GM19099 (cell line): ENCODE data around the gene KCNT1.

Source experiments
- POLR2A ChIP-seq: IDR thresholded peaks from 3 replicates; pipeline ENCODE4 v1.6.1; 2011; ENCODE audit warnings: low read depth; ENCODE audit not compliant: insufficient read length; ENCODE audit errors: extremely low read depth

KCNT1 gene

DNA sequence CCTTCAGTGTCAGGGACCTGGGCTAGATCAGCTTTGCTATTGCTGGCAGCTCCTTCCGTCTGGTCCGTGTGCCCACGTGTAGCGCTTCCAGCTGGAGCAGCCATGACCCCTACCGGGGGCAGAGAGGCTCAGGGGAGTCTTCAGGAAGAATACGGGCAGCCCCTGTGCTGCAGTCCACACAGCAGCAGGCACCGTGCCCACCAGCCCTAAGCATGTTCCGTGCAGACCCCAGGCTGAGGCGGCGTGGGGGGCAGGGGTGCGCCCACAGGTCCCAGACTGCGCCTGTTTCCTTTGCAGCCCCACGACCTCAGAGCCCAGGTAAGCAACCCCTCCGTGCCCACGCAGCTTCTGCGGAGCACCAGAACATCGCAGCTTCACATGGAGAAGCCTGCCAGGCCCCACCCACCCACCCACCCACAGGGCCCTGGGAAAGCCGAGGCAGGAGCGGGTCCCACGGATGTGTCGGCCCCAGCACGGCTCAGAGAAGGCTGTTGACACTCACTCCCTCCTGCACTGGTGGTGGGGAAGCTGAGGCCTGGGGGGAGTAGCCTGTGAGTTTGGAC, 83.1 kb downstream of the KCNT1 start:
- no peak for TF ChIP-seq POLR2A

GRCh38 chr9:135786146-135786690, 84.2 kb downstream of the KCNT1 start:
- no peak for TF ChIP-seq POLR2A

- TF ChIP-seq POLR2A: no peak
Observed at GRCh38 chr9:135787317-135787716, 85.3 kb downstream of the KCNT1 start.

GRCh38 chr9:135787776-135788575, 86.0 kb downstream of the KCNT1 start:
- TF ChIP-seq POLR2A: no peak

GRCh38 chr9:135788576-135789300, 86.8 kb downstream of the KCNT1 start:
- TF ChIP-seq POLR2A: no peak

DNA sequence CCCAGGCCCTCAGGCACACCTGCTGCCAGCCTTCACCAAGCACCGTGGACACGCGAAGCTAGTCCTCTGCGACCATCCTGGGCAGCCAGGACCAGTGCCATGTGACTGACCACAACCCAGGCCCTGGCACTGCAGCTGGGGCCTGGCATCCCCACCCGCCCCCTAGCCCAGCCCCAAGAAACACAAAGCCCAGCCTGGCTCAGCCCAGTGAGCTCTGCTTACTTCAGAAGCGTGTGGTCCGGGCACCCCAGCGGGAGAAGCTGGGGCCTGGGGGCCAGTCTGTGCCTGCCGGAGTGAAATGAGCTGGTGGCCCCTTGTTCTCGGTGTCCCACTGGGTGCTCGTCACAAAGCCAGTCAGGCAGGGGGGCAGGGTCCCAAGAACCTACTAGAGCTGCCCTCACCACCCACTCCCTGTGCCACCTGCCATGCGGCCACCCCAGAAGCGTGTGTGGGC, 87.9 kb downstream of the KCNT1 start:
- no peak for TF ChIP-seq POLR2A

DNA sequence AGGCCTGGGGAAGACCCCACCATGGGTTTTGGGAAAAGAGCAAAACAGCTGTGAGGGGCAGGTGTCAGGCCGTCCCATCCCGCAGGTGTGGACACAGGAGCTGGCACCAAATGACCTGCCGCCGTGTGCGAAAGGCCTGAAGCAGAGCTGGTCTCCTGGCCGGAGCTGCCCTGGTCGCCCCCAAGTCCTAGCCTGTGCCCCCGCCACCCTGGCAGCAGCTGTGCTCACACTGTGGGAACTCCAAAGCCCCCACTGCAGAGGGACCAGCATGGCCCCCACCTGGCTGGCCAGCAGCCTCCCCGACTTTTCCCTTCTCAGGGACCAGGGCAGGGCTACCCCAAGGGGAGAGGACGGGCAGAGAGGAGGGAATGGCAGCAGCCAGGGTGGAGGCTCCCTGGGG, 88.4 kb downstream of the KCNT1 start:
- TF ChIP-seq POLR2A: no peak

DNA sequence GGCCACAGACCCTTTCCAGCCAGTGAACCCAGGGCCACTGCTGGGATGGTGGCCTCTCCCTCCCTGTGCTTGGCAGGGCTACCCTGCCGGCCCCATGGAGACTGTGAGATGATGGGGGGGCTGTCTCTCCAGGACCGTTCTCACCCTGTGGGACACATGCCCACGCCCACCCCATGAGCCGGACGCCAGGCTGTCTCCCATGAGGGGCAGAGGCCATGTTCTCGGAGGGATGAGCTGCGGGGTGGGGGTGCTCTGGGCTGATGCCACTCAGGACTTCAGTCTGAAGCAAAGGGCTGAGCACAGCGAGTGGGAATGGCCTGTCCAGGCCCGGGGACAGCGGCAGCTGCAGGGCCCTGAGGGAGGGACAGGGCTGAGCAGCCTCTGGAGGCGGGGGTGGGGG, 88.9 kb downstream of the KCNT1 start:
- no peak for TF ChIP-seq POLR2A

- no peak for TF ChIP-seq POLR2A
Observed at GRCh38 chr9:135791431-135792267, 89.7 kb downstream of the KCNT1 start.

GRCh38 chr9:135792268-135793128, 90.5 kb downstream of the KCNT1 start:
- TF ChIP-seq POLR2A: no peak

DNA sequence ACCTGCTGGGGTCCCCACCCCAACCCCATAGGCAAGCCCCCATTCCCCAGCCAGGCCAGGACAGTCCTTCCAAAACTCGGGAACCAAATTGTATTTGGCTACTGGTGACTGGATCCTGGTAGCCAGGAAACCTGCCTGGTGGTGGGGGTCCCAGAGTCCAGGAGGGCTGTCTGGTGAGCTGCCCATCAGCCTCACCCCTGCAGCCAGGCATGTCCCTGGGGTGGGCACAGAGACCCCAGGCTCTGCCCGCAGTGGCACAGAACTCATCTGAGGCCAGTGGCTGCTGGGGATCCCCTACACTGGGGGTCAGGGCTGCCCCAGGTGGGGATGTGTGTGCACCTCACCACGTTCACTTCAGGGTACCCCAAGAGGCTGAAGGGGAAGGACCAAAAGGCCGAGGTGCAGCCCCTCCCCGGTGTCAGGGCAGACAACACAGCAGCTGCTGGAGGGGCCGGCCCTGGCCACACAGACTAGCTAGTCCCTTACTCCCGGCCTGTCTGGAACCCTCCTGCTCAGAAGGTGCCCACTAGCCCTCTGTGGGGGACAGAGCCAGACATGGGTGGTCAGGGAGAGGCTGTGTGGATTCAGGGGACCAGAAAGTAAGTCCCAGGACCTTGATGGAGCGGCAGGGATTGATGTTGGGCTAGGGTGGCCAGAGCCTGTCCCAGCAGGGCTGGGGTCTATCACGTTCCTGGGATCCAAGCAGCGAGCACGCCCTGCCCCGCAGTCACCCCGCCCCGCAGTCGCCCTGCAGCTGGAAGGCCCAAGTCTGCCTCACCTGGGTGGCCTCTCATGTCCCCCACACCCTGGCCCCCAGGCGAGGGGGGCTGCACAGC, 91.5 kb downstream of the KCNT1 start:
- no peak for TF ChIP-seq POLR2A

DNA sequence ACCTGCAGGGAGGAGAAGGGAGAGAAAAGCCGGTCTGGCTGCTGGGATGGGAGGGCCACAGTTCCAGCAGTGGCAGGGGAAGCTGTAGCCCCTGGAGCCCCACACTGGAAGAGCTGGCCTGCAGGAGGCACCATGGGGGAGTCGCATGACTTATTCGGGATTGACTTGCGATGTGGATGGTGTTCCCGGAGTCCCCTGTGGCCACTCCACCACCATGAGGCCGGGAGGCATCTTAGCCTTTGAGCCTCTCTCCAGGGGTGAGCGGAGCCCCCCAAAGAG, 92.0 kb downstream of the KCNT1 start:
- no peak for TF ChIP-seq POLR2A

DNA sequence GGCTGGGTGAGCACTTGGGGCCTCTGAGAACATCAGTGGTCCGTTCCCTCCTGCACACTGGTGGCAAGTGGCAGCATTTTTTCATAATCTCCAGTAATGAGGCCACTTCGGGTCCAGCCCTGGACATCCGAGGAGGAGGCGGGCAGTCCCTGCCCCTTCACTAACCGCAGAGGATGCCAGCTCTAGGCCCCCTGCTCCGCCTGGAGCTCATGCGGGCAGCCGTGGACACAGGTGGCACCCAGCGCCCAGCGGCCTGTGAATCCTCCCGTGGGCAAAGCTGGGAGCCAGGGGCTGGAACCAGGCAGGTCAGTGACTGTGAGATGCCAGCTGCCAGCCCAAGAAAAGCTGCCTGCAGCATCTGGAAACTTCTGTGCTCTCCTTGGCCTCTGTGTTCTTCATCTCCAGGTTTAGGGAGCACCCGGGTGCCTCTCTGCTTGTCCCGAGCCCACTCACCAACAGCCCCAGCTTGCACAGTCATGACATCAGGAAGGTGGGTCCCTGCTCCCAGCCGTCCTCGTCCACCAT, 92.4 kb downstream of the KCNT1 start:
- no peak for TF ChIP-seq POLR2A
